ENCODE measurements around the gene EZH2.

Gene EZH2

GRCh38 chr7:148852272-148852671 lies 31.8 kb downstream of the EZH2 start:
- DNase-seq = no peak

DNA sequence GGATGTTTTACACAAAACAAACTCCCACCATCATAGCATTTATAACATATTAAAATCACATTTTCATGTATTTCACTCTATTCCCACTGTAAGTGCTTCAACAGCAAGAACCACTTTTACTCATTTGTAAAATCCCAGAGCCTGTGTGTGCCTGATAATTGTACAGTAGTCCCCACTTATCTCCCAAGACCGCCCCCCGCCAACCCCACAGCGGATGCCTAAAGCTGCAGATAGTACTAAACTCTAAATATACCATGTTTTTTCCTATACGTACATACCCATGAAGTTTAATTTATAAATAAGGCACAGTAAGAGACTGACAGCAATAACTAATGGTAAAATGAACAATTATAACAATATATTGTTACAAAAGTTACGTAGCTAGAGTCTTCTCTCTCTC lies 33.5 kb downstream of the EZH2 start:
- DNase-seq = no peak

- DNase-seq = no peak
These were observed 34.5 kb downstream of the EZH2 start for GRCh38 chr7:148849393-148850098.

DNA sequence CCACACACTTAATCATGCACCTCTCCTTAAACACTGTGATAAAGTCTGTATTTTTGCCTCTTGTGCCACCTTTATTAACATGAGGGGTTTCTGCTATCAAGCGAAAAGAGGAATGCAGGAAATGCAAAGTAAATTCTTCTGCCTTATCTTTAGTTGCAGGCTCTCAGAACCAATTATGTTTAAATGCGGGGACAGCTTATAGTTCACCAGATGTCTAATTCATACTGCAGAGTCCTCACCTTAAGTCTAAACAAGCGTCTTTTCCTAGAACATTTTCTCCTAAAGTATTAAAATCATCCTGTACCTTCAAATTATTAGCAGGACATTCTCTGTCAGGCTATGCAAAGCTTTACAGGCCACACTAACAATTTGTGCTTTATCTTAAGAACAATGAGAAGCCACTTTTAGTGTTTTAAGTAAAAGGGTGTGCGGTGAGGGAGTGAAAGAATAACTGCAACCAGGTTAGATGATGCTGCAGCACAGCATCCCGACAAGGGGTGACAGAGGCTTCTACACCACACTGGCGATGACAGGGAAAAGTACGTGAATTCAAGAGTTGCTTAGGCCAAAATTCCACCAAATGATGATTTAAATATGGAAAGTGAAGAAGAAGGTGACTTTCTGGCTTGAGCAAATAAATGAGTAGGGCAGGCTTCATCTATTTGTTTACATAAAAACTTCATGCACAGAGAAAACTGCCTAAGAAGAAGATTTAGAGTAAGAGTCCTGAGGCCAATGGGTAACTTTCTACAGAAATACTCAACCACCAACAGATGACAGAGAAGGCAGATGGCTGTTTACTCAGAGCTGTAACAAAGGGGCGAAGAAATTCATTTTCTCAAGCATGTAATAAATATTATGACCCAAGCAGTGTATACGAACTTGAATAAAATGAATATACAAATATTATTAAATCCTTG lies 36.0 kb downstream of the EZH2 start:
- peak; percentile 54 for DNase-seq

DNA sequence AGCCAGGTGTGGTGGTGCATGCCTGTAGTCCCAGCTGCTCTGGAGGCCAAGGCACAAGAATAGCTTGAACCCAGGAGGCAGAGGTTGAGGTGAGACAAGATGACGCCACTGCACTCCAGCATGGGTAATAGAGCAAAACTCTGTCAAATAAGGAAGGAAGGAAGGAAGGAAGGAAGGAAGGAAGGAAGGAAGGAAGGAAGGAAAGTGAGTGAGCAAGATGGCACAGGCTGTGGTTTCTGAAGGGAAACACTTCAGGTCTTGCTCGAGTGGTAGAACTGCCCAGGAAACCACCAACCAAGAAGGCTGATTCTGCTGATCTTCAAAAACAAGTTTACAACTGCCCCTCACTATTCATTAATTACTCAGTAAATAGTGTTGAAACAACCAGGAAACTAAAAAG lies 45.2 kb downstream of the EZH2 start:
- DNase-seq = no peak

DNA sequence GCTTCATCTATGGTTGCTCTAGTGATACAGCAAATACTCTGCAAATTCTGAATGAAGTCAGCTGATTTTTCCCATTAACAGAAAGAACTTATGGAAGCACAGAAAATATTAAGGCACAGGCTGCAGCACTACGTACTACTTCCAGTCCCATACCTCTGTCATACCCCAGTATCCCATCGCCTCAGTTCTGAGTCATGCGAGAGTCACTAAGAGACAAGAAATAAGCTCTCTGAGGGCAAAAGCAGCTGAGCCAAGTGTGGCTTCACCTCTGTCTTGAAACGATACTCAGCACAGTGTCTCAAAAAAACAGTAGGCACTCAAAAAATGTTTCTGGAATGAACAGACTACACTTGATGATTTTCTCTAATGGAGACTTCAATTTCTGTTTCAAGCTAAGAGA lies 48.2 kb downstream of the EZH2 start:
- DNase-seq = no peak

DNA sequence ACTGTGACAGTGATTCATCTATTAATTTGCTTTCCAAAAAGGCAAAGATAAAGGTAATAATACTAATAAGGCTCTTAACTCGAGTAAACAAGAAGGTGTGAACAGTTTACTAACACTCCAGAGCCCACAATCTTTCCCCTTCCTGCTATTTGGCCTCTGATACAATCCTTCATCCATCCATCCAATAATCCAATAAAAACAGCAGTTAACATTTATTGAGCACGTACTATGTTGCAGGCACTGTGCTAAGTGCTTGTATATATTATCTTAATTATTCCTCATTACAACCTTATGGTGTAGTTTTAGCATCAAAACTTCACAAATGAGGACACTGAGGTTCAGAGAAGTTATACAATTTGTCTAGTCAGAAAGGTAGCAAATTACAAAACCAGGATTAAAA lies 49.5 kb downstream of the EZH2 start:
- no peak for DNase-seq

DNA sequence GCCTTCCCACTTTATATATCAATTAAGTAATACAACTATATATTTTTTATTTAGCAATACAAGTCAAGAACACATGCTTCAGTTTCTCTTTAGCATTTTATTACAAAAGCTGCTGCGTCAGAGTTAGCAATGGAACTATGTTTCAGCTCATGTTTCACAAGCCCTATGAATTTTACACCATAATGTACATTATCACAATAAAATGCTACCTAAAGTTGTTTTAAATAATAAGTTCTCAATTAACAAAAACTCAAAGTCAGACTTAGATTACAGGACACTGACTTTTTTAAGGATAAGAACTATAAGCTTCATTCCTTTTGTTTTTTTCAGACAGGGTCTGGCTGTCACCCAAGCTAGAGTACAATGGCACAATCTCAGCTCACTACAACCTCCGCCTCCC lies 52.3 kb downstream of the EZH2 start:
- no peak for DNase-seq

- no peak for DNase-seq
These were observed 53.0 kb downstream of the EZH2 start for GRCh38 chr7:148830897-148831692.

- DNase-seq = peak; percentile 49
These were observed 55.1 kb downstream of the EZH2 start for GRCh38 chr7:148828965-148829364.

DNA sequence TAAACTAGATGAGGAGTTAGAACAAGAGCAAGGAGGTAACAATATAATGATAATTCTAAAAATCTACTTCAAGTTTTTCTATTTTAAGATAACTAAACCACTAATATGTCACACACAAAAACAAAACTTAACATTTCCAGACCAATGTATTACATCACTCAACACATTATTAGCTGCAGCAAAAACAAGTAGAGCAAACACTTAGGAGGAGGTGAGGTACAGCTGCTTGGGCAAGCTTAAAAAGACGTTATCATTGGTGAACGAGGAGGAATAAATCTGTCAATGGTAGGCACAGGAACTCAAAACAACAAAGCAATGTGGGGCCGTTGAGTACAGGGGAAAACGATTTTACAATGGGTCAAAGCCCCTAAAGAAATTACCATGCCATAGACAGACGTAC lies 58.8 kb downstream of the EZH2 start:
- no peak for DNase-seq

- DNase-seq = no peak
These were observed 59.2 kb downstream of the EZH2 start for GRCh38 chr7:148824864-148825263.

- DNase-seq = no peak
These were observed 62.7 kb downstream of the EZH2 start for GRCh38 chr7:148821422-148821821.

DNA sequence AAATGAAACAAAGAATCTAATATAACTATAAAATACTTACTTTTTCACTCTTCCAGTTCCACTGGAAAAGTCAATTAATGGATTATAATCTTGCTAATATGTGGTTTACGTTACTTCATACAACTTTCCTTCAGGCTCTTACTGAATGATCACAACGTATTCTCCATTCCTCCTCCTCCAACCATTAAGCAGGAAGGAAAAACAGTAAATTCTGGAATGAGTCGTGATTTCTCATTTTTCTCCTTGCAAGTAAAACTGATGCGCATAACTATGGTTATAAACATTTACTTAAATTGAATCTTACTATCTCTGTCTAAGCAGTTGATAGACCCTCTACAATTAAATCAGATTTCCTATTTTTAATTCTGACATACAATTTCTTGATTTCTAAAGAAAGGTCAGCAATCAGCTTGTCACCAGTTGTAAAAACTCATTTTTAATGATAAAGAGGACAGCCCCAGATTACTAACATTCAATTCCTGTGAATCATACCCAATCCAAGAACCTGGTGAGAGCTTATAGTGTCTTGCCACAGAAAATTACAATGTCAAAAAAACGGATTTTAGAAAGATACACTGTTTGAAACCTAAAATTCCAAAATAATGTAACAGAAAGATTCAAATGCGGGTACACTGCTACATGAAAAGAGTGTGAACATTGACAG lies 64.3 kb downstream of the EZH2 start:
- no peak for DNase-seq

DNA sequence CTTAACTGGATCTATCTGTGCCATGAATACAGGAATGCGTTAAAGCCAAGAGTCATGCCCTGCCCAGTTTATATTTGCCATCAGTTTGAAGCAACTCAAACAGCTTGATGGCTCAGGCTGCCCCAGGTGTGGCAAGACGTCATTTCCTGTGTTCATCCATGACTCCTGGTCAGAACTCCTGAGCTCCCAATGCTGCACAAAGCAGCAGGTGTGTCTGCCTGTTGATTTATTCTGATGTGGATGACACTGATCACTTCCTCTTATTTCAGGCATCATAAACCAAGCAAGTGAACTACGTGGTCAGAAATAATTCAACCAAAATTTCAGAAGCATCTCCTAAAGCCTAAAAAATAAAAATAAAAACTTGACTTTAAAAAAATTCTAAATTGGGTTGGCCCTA lies 68.5 kb downstream of the EZH2 start:
- DNase-seq = no peak

DNA sequence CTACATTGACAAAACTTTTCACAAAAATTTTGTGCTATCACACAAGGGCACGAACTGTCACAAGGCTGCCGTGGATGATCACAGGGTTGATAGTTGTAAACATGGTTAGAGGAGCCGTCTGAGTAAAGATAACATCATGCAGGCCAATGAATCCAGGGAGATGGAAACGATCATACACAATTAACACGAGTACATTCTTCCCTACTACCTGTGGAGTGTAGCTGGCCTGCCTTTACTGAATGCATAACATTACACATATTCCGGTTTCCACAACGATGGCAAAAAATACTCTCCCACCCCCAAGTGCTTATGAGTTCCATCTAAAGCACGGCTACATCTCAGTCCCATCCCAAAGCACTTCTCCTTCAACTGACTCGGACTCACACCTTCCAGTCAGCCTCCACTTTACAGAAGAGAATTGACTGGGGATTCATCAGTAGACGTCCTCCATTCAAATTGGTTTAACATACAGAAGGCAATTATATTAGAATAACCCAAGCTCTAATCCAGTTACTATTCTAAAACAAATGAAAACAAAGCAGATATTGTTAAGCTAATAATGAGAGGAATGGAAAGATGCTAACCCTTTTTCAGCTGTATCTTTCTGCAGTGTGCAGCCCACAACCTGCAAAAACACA lies 69.0 kb downstream of the EZH2 start:
- DNase-seq = no peak

DNA sequence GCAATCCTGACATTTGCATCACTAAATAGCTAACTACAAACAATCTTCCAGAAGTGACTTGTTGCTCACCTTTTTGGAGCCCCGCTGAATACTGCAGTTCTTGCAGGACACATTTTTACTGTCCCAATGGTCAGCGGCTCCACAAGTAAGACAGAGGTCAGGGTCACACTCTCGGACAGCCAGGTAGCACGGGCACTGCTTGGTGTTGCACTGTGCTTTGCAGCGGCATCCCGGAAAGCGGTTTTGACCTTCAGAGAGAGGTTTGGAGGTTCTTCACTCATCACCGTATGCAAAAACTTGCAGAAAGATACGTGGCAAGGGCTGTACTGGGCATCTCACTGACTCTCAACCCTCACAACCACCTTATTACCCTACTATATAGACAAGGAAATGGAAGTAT lies 70.2 kb downstream of the EZH2 start:
- no peak for DNase-seq

- no peak for DNase-seq
These were observed 72.2 kb downstream of the EZH2 start for GRCh38 chr7:148811892-148812291.

DNA sequence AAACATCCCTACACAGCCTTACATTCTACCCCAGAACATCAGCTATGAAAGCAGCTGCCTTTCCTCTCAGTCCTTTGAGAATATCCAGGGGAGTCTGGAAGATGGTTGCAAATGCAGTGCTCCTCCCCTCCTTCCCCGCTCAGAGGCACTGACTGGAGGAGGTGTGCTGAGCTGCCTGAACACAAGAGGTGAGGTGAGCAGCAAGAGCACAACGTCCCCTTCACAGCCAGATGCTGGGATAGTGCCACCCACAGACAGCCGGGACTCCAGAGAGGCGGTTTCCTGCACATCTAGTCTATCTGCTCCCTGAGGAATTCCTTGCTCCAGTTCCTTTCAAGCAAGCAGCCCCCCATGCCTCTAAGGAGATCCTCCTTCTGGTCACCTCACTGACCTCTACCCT lies 74.2 kb downstream of the EZH2 start:
- DNase-seq = no peak

- DNase-seq = no peak
These were observed 76.7 kb downstream of the EZH2 start for GRCh38 chr7:148807436-148807835.

DNA sequence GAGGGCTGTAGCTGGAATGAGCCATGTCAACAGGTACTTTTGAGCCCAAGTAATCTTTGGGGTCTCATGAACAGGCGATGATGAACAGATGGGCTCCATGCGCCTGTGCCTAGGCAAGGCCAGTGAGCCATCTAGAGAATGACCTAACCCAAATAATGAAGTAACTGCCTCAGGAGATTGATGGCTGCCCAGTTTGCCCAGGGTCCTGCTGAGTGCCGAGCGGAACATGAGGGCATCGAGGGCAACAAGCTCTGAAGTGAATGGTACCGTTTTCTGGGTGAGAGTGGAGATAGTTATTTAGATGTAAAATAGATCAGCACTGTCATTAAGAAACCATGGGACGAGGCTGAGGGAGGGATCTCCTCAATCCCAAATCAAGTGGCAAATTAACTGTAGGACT lies 77.9 kb downstream of the EZH2 start:
- no peak for DNase-seq

Measured in OCI-M1 (cell line).